Loucy (cell line): ENCODE data around the gene CTNND2.

Experiments
- EZH2phosphoT487 ChIP-seq: fragments of 200-600 bp; IDR thresholded peaks from 2 replicates; pipeline ENCODE4 v1.6.1; 2018; ENCODE audit warnings: antibody characterized with exemption, mild to moderate bottlenecking, moderate library complexity, borderline replicate concordance
- TF ChIP-seq, protein P1 (sequence below): fragments of 200-600 bp; sonication (generic); conservative IDR thresholded peaks from 2 replicates; pipeline ENCODE4 v1.5.1; 2014; ENCODE audit warnings: mild to moderate bottlenecking, antibody characterized with exemption, low read length

DNA sequence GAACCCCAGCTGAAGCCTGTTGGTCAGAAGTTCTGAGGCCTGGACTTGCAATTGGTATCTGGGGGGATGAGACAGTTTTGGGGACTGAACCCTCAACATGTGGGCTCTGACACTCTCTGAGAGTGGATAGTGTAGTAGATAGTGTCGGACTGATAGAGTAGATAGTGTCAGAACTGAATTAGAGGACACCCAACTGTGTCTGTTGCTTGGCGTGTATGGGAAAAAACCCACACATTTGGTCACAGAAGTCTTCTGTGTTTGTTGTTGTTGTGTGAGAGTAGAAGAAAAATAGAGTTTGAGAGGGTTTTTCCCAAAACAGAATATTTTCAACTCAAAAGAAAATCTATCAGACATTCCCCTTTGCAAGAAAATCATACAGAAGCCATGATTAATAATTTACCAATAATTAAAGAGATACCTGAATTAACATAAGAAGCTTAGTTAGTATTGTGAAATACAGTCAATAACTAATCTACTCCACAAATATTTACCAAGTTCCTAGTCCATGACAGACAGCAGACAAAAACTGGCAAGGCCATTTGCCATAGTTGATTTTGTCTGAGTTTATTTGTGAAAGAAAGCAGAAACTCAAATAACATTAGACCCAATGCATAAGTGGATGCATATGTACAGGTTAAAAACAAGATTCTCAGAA, 170.9 kb downstream of the CTNND2 start:
- TF ChIP-seq, protein P1, sequence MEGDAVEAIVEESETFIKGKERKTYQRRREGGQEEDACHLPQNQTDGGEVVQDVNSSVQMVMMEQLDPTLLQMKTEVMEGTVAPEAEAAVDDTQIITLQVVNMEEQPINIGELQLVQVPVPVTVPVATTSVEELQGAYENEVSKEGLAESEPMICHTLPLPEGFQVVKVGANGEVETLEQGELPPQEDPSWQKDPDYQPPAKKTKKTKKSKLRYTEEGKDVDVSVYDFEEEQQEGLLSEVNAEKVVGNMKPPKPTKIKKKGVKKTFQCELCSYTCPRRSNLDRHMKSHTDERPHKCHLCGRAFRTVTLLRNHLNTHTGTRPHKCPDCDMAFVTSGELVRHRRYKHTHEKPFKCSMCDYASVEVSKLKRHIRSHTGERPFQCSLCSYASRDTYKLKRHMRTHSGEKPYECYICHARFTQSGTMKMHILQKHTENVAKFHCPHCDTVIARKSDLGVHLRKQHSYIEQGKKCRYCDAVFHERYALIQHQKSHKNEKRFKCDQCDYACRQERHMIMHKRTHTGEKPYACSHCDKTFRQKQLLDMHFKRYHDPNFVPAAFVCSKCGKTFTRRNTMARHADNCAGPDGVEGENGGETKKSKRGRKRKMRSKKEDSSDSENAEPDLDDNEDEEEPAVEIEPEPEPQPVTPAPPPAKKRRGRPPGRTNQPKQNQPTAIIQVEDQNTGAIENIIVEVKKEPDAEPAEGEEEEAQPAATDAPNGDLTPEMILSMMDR = no peak
- TF ChIP-seq EZH2phosphoT487 = no peak
